ENCODE measurements around the gene HOMER1.

DNA sequence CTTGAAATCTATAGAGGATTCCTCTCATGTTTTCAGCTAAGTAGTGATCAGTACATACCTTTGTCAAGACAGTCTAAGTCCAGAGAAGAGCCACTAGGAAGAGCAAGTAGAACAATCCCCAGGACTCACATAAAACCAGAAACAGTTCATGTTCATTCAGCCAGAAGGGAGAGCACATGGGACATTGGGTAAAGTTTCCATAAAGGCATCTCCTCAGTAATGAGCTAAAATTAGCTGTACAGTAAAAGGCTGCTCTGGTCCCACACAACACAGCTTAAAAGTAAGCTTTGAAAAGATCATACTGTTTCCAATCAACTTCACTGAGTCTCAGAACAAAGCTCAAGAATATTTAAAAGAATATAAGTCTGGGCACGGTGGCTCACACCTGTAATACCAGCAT lies 32.4 kb downstream of the HOMER1 start:
- no peak for TF ChIP-seq POLR2AphosphoS5 (IDR thresholded peaks at IDR 0.05; ENCODE audit: borderline replicate concordance, low read depth, low read length)
- no peak for TF ChIP-seq EZH2 (IDR thresholded peaks at IDR 0.05)
- no peak for TF ChIP-seq FOXP2 (optimal IDR thresholded peaks at IDR 0.05; ENCODE audit: control extremely low read depth, extremely low read length, insufficient read depth)
